D721Med (cell line): ENCODE results near the gene KCTD16.

Experiments used
- DNase-seq: peaks from one replicate; pipeline ENCODE4 v3.0.0; 2011; ENCODE audit warnings: low spot score; ENCODE audit not compliant: insufficient read length
- FAIRE-seq: peaks from 2 replicates; lab custom pipeline; 2011; peaks lifted over from hg19 to GRCh38; lab: Jason Lieb, UNC
- CTCF ChIP-seq: IDR thresholded peaks from 2 replicates; pipeline ENCODE4 v1.5.1; 2012; ENCODE audit warnings: mild to moderate bottlenecking, control low read depth; ENCODE audit not compliant: insufficient read depth; ENCODE audit errors: missing control alignments

The KCTD16 gene

GRCh38 chr5:144206141-144206540, 35.5 kb downstream of the KCTD16 start:
- TF ChIP-seq CTCF, result no peak
- DNase-seq (no peak), FAIRE-seq (no peak)

GRCh38 chr5:144207875-144208444, 37.3 kb downstream of the KCTD16 start:
- TF ChIP-seq CTCF, result peak; percentile 0
- DNase-seq, result no peak
- no peak for FAIRE-seq

- DNase-seq, result no peak
- no peak for TF ChIP-seq CTCF
- peak; percentile 35 for FAIRE-seq
These were observed 38.7 kb downstream of the KCTD16 start for GRCh38 chr5:144209361-144209760.

GRCh38 chr5:144210655-144211054, 40.0 kb downstream of the KCTD16 start:
- TF ChIP-seq CTCF, result no peak
- DNase-seq (no peak), FAIRE-seq (no peak)

- DNase-seq (no peak), FAIRE-seq (no peak)
- TF ChIP-seq CTCF, result no peak
These were observed 49.2 kb downstream of the KCTD16 start for GRCh38 chr5:144219869-144220268.

- FAIRE-seq (no peak), DNase-seq (no peak)
- TF ChIP-seq CTCF, result no peak
These were observed 56.8 kb downstream of the KCTD16 start for GRCh38 chr5:144227363-144227999.

- DNase-seq, result no peak
- TF ChIP-seq CTCF, result no peak
- no peak for FAIRE-seq
These were observed 60.1 kb downstream of the KCTD16 start for GRCh38 chr5:144230806-144231205.
